ENCODE measurements around the gene LURAP1L. TPM values are rescaled to one million over a fixed set of nuclear protein-coding genes. Genes with fewer than 3 reads are reported as not detected.

Gene LURAP1L
- total and polyA plus RNA-seq, 9 of the 15 experiments (the other 6 are each of a cell fraction or from before 2014, with no cell fraction given): 0.06 to 0.28 (median 0.07) TPM; not detected in 4

GRCh38 chr9:12773562-12773961 lies 1.3 kb upstream of the LURAP1L start (continued):
- no peak for TF ChIP-seq USF2 (CRISPR knock-in tag; IDR thresholded peaks at IDR 0.05)
- TF ChIP-seq PTRF (tag; IDR thresholded peaks at IDR 0.05): no peak
- no peak for TF ChIP-seq TCFL5 (CRISPR knock-in tag; conservative IDR thresholded peaks at IDR 0.05)
- no peak for TF ChIP-seq NKRF (IDR thresholded peaks at IDR 0.05; ENCODE audit: borderline replicate concordance)
- no peak for TF ChIP-seq ZNF407 (IDR thresholded peaks at IDR 0.05; ENCODE audit: low read depth)
